Right lobe of liver (tissue), 6 donors: ENCODE measurements around the gene IRF4. TPM values are rescaled to one million over a fixed set of nuclear protein-coding genes. Genes with fewer than 3 reads are reported as not detected.

Experiments used
- ATAC-seq, 4 donors: fragments of 200-7000 bp; cut with Tn5 transposase; one replicate each; pipeline ENCODE4 v1.9.1; 2020; ENCODE audit warnings: mild to moderate bottlenecking in 4 of 4, moderate library complexity in 4 of 4
- DNase-seq, 3 donors: peaks; one replicate each; pipeline ENCODE4 v3.0.0-alpha.2; 2020
- H3K27ac ChIP-seq, 3 donors: fragments of 200-600 bp; one replicate each; pipeline ENCODE4 v1.8.0; 2022
- H3K27me3 ChIP-seq, 2 donors: fragments of 200-600 bp; one replicate each; pipeline ENCODE4 v1.8.0; 2022
- H3K36me3 ChIP-seq, 4 donors: fragments of 200-600 bp; sonication (generic) in 1 of 4; one replicate each; pipeline versions ENCODE4 v1.5.1 to v1.8.0; 2017 to 2022; ENCODE audit warnings: control low read depth in 1 of 4
- H3K4me1 ChIP-seq, 4 donors: fragments of 200-600 bp; sonication (generic) in 1 of 4; one replicate each; pipeline versions ENCODE4 v1.5.1 to v1.8.0; 2017 to 2022; ENCODE audit warnings: control low read depth in 1 of 4
- H3K4me3 ChIP-seq, 3 donors: fragments of 200-600 bp; one replicate each; pipeline ENCODE4 v1.8.0; 2022
- H3K9me3 ChIP-seq, 4 donors: fragments of 200-600 bp; sonication (generic) in 1 of 4; one replicate each; pipeline versions ENCODE4 v1.5.1 to v1.8.0; 2017 to 2022; ENCODE audit warnings: control low read depth in 1 of 4
- POLR2A ChIP-seq: fragments of 450-650 bp; IDR thresholded peaks from one replicate; pipeline ENCODE4 v1.6.1; 2017; ENCODE audit warnings: antibody characterized with exemption, mild to moderate bottlenecking
- whole genome bisulfite sequencing: methylation state at CpG from one replicate; pipeline ENCODE4 v1.1.6; 2018; ENCODE audit warnings: low coverage, low lambda C conversion rate; ENCODE audit not compliant: insufficient coverage; ENCODE audit errors: missing lambda C conversion rate; 5-methylcytosine and 5-hydroxymethylcytosine counted together
- intact Hi-C, 2 donors: fragments of 100-400 bp; cut with DNase I; formaldehyde crosslinking; loops; one replicate each; pipeline versions ENCODE4 v1.11.2 to v1.14.1; 2022
- total RNA-seq, 6 experiments: library from RNA; depleted of rRNA in 2 of 6; stranded (reverse); fragments of >200 nt in 2 of 6; fragmentation: NEBNext Ultra II Directional in 3 of 6; extraction: Animal tissue kit (Norgen Biotek cat#: 25700) in 3 of 6; gene quantifications; one replicate each; pipeline versions ENCODE4 v1.1.0 to v1.2.4, GENCODE V29; 2016 to 2023
- TF ChIP-seq, protein P1 (sequence below), 4 donors: fragments of 200-600 bp in 3 of 4; fragments of 450-650 bp in 1 of 4; IDR thresholded peaks; one replicate each; pipeline versions ENCODE4 v1.5.1 to v1.8.0; 2016 to 2022; ENCODE audit warnings: antibody characterized with exemption in 4 of 4, mild to moderate bottlenecking in 2 of 4
- donor health status: DM: no; HTN: yes; CAD: no.
- donor health status: DM: no; HTN: no; CAD: no.
- donor health status: DM: no; HTN: no; CAD: no.
- donor health status: DM: no; HTN: yes; CAD: no.
- donor health status: DM: no; HTN: yes; CAD: no.

IRF4 gene
- total RNA-seq, 6 experiments from 2014 or later, result 0.24 to 5.0 (median 1.6) TPM

DNA sequence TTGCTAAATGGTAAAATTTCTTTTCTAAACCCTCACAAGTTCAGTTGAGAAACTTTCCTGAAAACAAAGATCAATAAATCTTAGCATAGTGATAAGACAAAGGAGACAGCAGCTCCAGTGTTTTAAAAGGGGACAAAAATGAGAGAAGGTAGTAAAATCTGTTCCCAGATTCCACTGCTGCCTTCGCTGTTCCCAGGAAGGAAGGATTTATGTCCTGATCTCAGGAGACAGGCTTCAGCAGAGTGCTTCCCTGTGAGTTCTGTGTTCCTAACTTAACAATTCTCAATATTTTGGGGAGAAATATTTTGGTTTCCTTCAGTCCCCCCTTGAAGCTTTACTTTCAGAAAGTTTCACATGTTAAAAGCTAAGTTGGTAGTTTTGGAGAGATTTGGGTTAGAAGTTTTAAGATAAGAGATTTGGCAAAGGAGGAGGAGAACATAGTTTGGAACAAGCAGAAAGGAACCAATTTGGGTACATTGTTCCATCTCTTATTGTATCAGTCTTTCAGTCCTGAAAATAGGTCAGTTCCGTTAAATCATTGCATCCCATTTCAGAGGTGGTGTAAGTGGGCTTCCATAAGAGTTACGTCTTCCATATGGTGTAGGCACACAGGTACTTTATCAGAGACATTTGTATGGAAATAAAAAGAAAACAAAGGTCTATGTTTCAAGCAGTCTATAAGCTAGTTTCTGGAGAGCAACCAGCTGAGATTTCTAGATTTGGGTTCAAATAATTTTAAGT, 20.8 kb downstream of the IRF4 start:
- intact Hi-C loops, result no loop called here
- H3K4me1 ChIP-seq, result no peaks in the 10 kb centered on the region
- H3K9me3 ChIP-seq, result no peaks in the 10 kb centered on the region
- WGBS, result 62% methylated on average over 3 of the region's 3 CpGs
- DNase-seq, result no peak
- no peaks in the 10 kb centered on the region for H3K36me3 ChIP-seq
- H3K27ac ChIP-seq, result no peak overlapping the region
- no peak for ATAC-seq
- H3K27me3 ChIP-seq, result no peaks in the 10 kb centered on the region
- no peak overlapping the region for H3K4me3 ChIP-seq
- TF ChIP-seq, protein P1, sequence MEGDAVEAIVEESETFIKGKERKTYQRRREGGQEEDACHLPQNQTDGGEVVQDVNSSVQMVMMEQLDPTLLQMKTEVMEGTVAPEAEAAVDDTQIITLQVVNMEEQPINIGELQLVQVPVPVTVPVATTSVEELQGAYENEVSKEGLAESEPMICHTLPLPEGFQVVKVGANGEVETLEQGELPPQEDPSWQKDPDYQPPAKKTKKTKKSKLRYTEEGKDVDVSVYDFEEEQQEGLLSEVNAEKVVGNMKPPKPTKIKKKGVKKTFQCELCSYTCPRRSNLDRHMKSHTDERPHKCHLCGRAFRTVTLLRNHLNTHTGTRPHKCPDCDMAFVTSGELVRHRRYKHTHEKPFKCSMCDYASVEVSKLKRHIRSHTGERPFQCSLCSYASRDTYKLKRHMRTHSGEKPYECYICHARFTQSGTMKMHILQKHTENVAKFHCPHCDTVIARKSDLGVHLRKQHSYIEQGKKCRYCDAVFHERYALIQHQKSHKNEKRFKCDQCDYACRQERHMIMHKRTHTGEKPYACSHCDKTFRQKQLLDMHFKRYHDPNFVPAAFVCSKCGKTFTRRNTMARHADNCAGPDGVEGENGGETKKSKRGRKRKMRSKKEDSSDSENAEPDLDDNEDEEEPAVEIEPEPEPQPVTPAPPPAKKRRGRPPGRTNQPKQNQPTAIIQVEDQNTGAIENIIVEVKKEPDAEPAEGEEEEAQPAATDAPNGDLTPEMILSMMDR (IDR thresholded peaks at IDR 0.05), result no peak
- TF ChIP-seq POLR2A, result no peak

DNA sequence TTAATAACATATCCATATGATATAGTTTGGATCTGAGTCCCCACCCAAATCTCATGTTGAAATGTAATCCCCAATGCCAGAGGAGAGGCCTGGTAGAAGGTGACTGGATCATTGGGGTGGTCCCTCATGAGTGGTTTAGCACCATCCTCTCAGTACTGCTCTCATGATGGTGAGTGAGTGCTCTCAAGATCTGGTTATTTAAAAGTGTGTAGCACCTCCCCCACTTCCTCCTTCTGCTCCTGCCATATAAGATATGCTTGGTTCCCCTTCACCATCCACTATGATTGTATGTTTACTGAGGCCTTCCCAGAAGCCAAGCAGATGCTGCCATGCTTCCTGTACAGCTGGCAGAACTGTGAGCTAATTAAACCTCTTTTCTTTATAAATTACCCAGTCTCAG, 22.9 kb downstream of the IRF4 start:
- H3K4me3 ChIP-seq, result no peak overlapping the region
- H3K4me1 ChIP-seq, result no peaks in the 10 kb centered on the region
- ATAC-seq (no peak), DNase-seq (no peak)
- no peaks in the 10 kb centered on the region for H3K9me3 ChIP-seq
- H3K36me3 ChIP-seq, result no peaks in the 10 kb centered on the region
- H3K27ac ChIP-seq, result no peak overlapping the region
- intact Hi-C loops, result no loop called here
- H3K27me3 ChIP-seq, result no peaks in the 10 kb centered on the region
- TF ChIP-seq, protein P1 (IDR thresholded peaks at IDR 0.05), result no peak
- no peak for TF ChIP-seq POLR2A

DNA sequence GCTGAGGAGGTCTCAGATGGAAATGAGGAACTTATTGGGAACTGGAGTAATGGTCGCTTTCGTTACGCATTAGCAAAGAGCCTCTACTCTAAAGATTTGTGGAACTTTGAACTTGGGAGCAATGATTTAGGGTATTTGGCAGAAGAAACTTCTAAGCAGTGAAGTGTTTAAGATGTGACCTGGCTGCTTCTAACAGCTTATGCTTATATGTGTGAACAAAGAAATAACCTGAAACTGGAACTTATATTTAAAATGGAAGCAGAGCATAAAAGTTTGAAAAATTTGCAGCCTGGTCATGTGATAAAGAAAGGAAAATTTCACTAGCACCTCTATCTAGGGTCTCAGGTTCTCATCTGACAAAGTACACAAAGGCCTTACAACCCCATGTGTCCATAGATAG, 23.5 kb downstream of the IRF4 start:
- DNase-seq (no peak), ATAC-seq (no peak)
- no peaks in the 10 kb centered on the region for H3K27me3 ChIP-seq
- H3K4me3 ChIP-seq, result no peak overlapping the region
- H3K36me3 ChIP-seq, result no peaks in the 10 kb centered on the region
- no peaks in the 10 kb centered on the region for H3K9me3 ChIP-seq
- 100% methylated on average over 3 of the region's 3 CpGs for WGBS
- H3K4me1 ChIP-seq, result no peaks in the 10 kb centered on the region
- no peak overlapping the region for H3K27ac ChIP-seq
- intact Hi-C loops, result no loop called here
- no peak for TF ChIP-seq POLR2A
- TF ChIP-seq, protein P1 (IDR thresholded peaks at IDR 0.05), result no peak

DNA sequence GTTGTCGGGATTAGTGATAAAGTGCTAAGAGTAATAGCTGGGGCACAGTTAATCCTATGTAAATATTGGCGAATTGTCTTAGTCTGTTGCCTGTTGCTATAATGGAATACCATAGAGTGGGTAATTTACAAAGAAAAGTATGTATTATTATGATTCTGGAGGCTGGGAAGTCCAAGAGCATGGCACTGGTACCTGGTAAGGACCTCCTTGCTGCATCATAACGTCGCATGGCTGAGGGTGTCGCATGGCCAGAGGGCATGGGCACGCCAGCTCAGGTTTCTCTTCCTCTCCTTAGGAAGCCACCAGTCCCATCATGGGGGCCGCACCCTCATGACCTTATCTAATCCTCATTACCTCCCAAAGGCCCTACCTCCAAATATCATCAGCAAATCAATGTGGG, 29.7 kb downstream of the IRF4 start:
- no peak for DNase-seq
- intact Hi-C loops, result no loop called here
- TF ChIP-seq, protein P1 (IDR thresholded peaks at IDR 0.05), result no peak
- TF ChIP-seq POLR2A, result no peak
- Histone ChIP-seq H3K9me3 (no peaks in the 10 kb centered on the region), H3K36me3 (no peaks in the 10 kb centered on the region), H3K27me3 (no peaks in the 10 kb centered on the region), H3K4me3 (no peak overlapping the region), H3K4me1 (no peaks in the 10 kb centered on the region), H3K27ac (no peak overlapping the region)
- no peak for ATAC-seq
- 93% methylated on average over 6 of the region's 7 CpGs for WGBS
